IPS-18c (cell line): ENCODE results near the gene SPRR1A.

Experiments
- H3K4me3 ChIP-seq: 2 replicates; pipeline ENCODE4 v1.7.0; 2013; ENCODE audit warnings: low read depth, mild to moderate bottlenecking, low read length, moderate library complexity; ENCODE audit not compliant: insufficient read depth
- H3K9me3 ChIP-seq: one replicate; pipeline ENCODE4 v1.6.1; 2013; ENCODE audit warnings: mild to moderate bottlenecking, low read length, moderate library complexity; ENCODE audit not compliant: control insufficient read depth, insufficient read depth

The SPRR1A gene

GRCh38 chr1:152967201-152967600 is 16.7 kb upstream of the SPRR1A start:
- no peak overlapping the region for H3K4me3 ChIP-seq
- H3K9me3 ChIP-seq: no peaks in the 10 kb centered on the region

GRCh38 chr1:152968248-152968647 is 15.6 kb upstream of the SPRR1A start:
- Histone ChIP-seq H3K4me3 (no peak overlapping the region), H3K9me3 (no peaks in the 10 kb centered on the region)

GRCh38 chr1:152969036-152969435 is 14.8 kb upstream of the SPRR1A start:
- H3K9me3 ChIP-seq: no peaks in the 10 kb centered on the region
- no peak overlapping the region for H3K4me3 ChIP-seq

- no peaks in the 10 kb centered on the region for H3K9me3 ChIP-seq
- H3K4me3 ChIP-seq: no peak within 1 kb of the TSS
Measured at GRCh38 chr1:152970495-152970894, 13.4 kb upstream of the SPRR1A start, which contains the start of gene SPRR4. Gene SPRR4 (plus strand): TSS chr1:152970648. CDS start chr1:152971891, 1,243 bp downstream.

GRCh38 chr1:152972196-152972886 is 11.5 kb upstream of the SPRR1A start:
- Histone ChIP-seq H3K9me3 (no peaks in the 10 kb centered on the region), H3K4me3 (no peak overlapping the region)

GRCh38 chr1:152976688-152977087 is 7.2 kb upstream of the SPRR1A start:
- Histone ChIP-seq H3K4me3 (no peak overlapping the region), H3K9me3 (no peaks in the 10 kb centered on the region)

GRCh38 chr1:152977614-152978013 is 6.3 kb upstream of the SPRR1A start:
- no peaks in the 10 kb centered on the region for H3K9me3 ChIP-seq

GRCh38 chr1:152980676-152981075 is 3.2 kb upstream of the SPRR1A start:
- Histone ChIP-seq H3K4me3 (no peak overlapping the region), H3K9me3 (no peaks in the 10 kb centered on the region)

More at GRCh38 chr1:152977614-152978013, 6.3 kb upstream of the SPRR1A start:
- no peak overlapping the region for H3K4me3 ChIP-seq

- no peak overlapping the region for H3K4me3 ChIP-seq
- H3K9me3 ChIP-seq: no peaks in the 10 kb centered on the region
Measured at GRCh38 chr1:152981146-152981871, 2.6 kb upstream of the SPRR1A start.

- H3K9me3 ChIP-seq: no peaks in the 10 kb centered on the region
- H3K4me3 ChIP-seq: no peak overlapping the region
Measured at GRCh38 chr1:152982076-152982475, 1.8 kb upstream of the SPRR1A start.

GRCh38 chr1:152983234-152983633 is 647 bp upstream of the SPRR1A start:
- H3K4me3 ChIP-seq: no peak overlapping the region
- no peaks in the 10 kb centered on the region for H3K9me3 ChIP-seq

- Histone ChIP-seq H3K4me3 (no peak overlapping the region), H3K9me3 (no peaks in the 10 kb centered on the region)
Measured at GRCh38 chr1:152986578-152986977, 2.7 kb downstream of the SPRR1A start.

GRCh38 chr1:152993186-152993585 is 9.3 kb downstream of the SPRR1A start:
- H3K4me3 ChIP-seq: no peak overlapping the region
- H3K9me3 ChIP-seq: no peaks in the 10 kb centered on the region

GRCh38 chr1:152995842-152996241 is 12.0 kb downstream of the SPRR1A start:
- Histone ChIP-seq H3K4me3 (no peak overlapping the region), H3K9me3 (no peaks in the 10 kb centered on the region)

GRCh38 chr1:152996633-152997400 is 12.9 kb downstream of the SPRR1A start:
- no peaks in the 10 kb centered on the region for H3K9me3 ChIP-seq

GRCh38 chr1:152997901-152998300 is 14.0 kb downstream of the SPRR1A start:
- no peaks in the 10 kb centered on the region for H3K9me3 ChIP-seq
- no peak overlapping the region for H3K4me3 ChIP-seq

More at GRCh38 chr1:152996633-152997400, 12.9 kb downstream of the SPRR1A start:
- H3K4me3 ChIP-seq: no peak overlapping the region

GRCh38 chr1:152998476-152998875 is 14.6 kb downstream of the SPRR1A start:
- no peaks in the 10 kb centered on the region for H3K9me3 ChIP-seq
- H3K4me3 ChIP-seq: no peak overlapping the region

- H3K4me3 ChIP-seq: no peak overlapping the region
- no peaks in the 10 kb centered on the region for H3K9me3 ChIP-seq
Measured at GRCh38 chr1:152999818-153000217, 15.9 kb downstream of the SPRR1A start.
